ENCODE measurements around the gene GIMAP5. TPM values are rescaled to one million over a fixed set of nuclear protein-coding genes. Genes with fewer than 3 reads are reported as not detected.

The GIMAP5 gene
- total and polyA plus RNA-seq, 2 of the 13 experiments (the other 11 are each of a cell fraction or from before 2014, with no cell fraction given), result not detected

DNA sequence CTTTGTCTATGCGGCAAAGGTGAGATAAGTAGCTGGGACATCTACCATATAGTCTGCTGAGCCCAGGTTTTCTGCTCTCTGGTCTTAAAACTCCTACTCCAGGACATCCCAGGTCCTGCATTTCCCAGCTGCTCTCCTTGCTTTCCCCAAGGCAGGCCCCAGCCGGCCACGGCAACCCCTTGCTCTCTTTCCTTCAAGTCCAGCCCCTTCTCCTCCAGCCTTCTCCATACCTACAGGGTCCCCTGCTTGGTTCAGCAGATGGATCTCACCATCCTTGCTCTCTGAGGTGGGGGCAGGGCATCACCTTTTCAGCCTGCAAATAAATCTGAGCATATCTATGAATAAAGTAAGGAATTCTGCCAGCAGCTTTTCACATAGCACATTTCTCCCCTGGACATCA lies 8.7 kb downstream of the GIMAP5 start:
- no peak for DNase-seq (ENCODE audit: low spot score)
- Histone ChIP-seq H4K20me1 (ENCODE audit: insufficient read depth, low read length) (no peaks in the 10 kb centered on the region), H3K79me2 (ENCODE audit: insufficient read depth, low read length) (no peaks in the 10 kb centered on the region), H3K9ac (ENCODE audit: insufficient read depth, low read depth, low read length) (no peak overlapping the region), H3K4me3 (replicated peaks in 1 of 3; ENCODE audit: insufficient read depth in 1 of 3, low read depth in 2 of 3, low read length in 3 of 3) (no peak overlapping the region), H3K27me3 (ENCODE audit: control insufficient read depth in 1 of 2, insufficient read depth in 2 of 2, low read length in 2 of 2) (peaks cover 0 to 7% of the 10 kb centered on the region in 2 experiments; a peak in 1 of 5 replicates), H3K36me3 (replicated peaks in 1 of 2; ENCODE audit: control insufficient read depth in 1 of 2, insufficient read depth in 2 of 2, low read length in 2 of 2) (no peaks in the 10 kb centered on the region), H3K4me1 (ENCODE audit: insufficient read depth, low read length) (no peaks in the 10 kb centered on the region), H3K9me3 (ENCODE audit: low read length) (no peaks in the 10 kb centered on the region), H2AFZ (ENCODE audit: low read length) (no peak overlapping the region), H3K27ac (ENCODE audit: extremely low read length, insufficient read depth, low read length) (no peak overlapping the region), H3K4me2 (ENCODE audit: low read depth, low read length) (no peak overlapping the region)
- ChIA-PET POLR2A (no interaction called here), CTCF (ENCODE audit: low intra/inter-chr PET ratio, low total read pairs) (no interaction called here)
- intact Hi-C loops (cut with micrococcal nuclease; ENCODE audit: unreplicated experiment), result no loop called here
- TF ChIP-seq ZNF557 (CRISPR knock-in tag; IDR thresholded peaks at IDR 0.05) (no peak), ZNF549 (CRISPR knock-in tag; IDR thresholded peaks at IDR 0.05) (no peak)
- no peak for ATAC-seq
- in situ Hi-C loops (cut with HindIII; ENCODE audit: extremely low pct_ligation_motif_present, low pct_unique_long_range_greater_than_20kb), result no loop called here
- WGBS (ENCODE audit: low lambda C conversion rate), result 50% methylated on average over 3 of the region's 3 CpGs
- no TSS peak for BruUV-seq (replicated peaks)
- FAIRE-seq, result no peak

DNA sequence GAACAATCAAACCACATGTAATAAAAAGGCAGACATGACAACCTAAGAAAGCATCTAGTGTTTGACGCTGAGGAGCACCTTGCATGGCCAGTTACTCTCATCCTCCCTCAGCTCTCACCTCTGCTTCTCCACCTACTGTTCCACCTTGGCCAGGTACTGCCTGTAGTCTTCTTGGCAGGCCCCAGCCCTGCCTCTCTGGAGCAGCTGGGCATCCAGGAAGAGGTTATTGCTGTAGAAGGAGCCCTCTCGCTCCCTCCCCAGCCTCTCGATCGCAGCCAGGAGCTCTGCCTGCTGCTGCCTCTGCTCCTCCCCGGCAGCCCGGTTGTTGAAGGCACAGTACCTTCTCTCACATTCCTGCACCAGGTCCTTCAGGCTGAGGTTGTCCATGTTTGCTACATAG lies 9.7 kb downstream of the GIMAP5 start:
- no peaks in the 10 kb centered on the region for H3K9me3 ChIP-seq (ENCODE audit: low read length)
- no peaks in the 10 kb centered on the region for H3K36me3 ChIP-seq (replicated peaks in 1 of 2; ENCODE audit: control insufficient read depth in 1 of 2, insufficient read depth in 2 of 2, low read length in 2 of 2)
- 42% methylated on average over 4 of the region's 6 CpGs for WGBS (ENCODE audit: low lambda C conversion rate)
- no peak overlapping the region for H3K27ac ChIP-seq (ENCODE audit: extremely low read length, insufficient read depth, low read length)
- no peak overlapping the region for H3K4me3 ChIP-seq (replicated peaks in 1 of 3; ENCODE audit: insufficient read depth in 1 of 3, low read depth in 2 of 3, low read length in 3 of 3)
- ChIA-PET POLR2A (no interaction called here), CTCF (ENCODE audit: low intra/inter-chr PET ratio, low total read pairs) (no interaction called here)
- H3K27me3 ChIP-seq (ENCODE audit: control insufficient read depth in 1 of 2, insufficient read depth in 2 of 2, low read length in 2 of 2), result peaks cover 0 to 7% of the 10 kb centered on the region in 2 experiments; a peak in 1 of 5 replicates
- no peaks in the 10 kb centered on the region for H3K4me1 ChIP-seq (ENCODE audit: insufficient read depth, low read length)
- no TSS peak for BruUV-seq (replicated peaks)
- no peak for FAIRE-seq
- H3K79me2 ChIP-seq (ENCODE audit: insufficient read depth, low read length), result no peaks in the 10 kb centered on the region
- DNase-seq (ENCODE audit: low spot score), result no peak
- H2AFZ ChIP-seq (ENCODE audit: low read length), result no peak overlapping the region
- no peak overlapping the region for H3K9ac ChIP-seq (ENCODE audit: insufficient read depth, low read depth, low read length)
- in situ Hi-C loops (cut with HindIII; ENCODE audit: extremely low pct_ligation_motif_present, low pct_unique_long_range_greater_than_20kb), result no loop called here
- intact Hi-C loops (cut with micrococcal nuclease; ENCODE audit: unreplicated experiment), result no loop called here
- no peak for ATAC-seq
- no peak overlapping the region for H3K4me2 ChIP-seq (ENCODE audit: low read depth, low read length)
- no peaks in the 10 kb centered on the region for H4K20me1 ChIP-seq (ENCODE audit: insufficient read depth, low read length)
- no peak for TF ChIP-seq TSC22D2 (CRISPR knock-in tag; IDR thresholded peaks at IDR 0.05; ENCODE audit: borderline replicate concordance)
- TF ChIP-seq SALL1 (CRISPR knock-in tag; IDR thresholded peaks at IDR 0.05), result no peak
- TF ChIP-seq, protein P1, sequence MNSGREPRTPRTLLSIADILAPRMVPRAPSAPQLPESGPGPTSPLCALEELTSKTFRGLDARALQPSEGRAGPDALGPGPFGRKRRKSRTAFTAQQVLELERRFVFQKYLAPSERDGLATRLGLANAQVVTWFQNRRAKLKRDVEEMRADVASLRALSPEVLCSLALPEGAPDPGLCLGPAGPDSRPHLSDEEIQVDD (CRISPR knock-in tag; IDR thresholded peaks at IDR 0.05; ENCODE audit: borderline replicate concordance), result no peak
- TF ChIP-seq ZNF709 (CRISPR knock-in tag; IDR thresholded peaks at IDR 0.05), result no peak
- TF ChIP-seq, protein P2, sequence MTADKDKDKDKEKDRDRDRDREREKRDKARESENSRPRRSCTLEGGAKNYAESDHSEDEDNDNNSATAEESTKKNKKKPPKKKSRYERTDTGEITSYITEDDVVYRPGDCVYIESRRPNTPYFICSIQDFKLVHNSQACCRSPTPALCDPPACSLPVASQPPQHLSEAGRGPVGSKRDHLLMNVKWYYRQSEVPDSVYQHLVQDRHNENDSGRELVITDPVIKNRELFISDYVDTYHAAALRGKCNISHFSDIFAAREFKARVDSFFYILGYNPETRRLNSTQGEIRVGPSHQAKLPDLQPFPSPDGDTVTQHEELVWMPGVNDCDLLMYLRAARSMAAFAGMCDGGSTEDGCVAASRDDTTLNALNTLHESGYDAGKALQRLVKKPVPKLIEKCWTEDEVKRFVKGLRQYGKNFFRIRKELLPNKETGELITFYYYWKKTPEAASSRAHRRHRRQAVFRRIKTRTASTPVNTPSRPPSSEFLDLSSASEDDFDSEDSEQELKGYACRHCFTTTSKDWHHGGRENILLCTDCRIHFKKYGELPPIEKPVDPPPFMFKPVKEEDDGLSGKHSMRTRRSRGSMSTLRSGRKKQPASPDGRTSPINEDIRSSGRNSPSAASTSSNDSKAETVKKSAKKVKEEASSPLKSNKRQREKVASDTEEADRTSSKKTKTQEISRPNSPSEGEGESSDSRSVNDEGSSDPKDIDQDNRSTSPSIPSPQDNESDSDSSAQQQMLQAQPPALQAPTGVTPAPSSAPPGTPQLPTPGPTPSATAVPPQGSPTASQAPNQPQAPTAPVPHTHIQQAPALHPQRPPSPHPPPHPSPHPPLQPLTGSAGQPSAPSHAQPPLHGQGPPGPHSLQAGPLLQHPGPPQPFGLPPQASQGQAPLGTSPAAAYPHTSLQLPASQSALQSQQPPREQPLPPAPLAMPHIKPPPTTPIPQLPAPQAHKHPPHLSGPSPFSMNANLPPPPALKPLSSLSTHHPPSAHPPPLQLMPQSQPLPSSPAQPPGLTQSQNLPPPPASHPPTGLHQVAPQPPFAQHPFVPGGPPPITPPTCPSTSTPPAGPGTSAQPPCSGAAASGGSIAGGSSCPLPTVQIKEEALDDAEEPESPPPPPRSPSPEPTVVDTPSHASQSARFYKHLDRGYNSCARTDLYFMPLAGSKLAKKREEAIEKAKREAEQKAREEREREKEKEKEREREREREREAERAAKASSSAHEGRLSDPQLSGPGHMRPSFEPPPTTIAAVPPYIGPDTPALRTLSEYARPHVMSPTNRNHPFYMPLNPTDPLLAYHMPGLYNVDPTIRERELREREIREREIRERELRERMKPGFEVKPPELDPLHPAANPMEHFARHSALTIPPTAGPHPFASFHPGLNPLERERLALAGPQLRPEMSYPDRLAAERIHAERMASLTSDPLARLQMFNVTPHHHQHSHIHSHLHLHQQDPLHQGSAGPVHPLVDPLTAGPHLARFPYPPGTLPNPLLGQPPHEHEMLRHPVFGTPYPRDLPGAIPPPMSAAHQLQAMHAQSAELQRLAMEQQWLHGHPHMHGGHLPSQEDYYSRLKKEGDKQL (CRISPR knock-in tag; IDR thresholded peaks at IDR 0.05; ENCODE audit: low read depth), result no peak
- no peak for TF ChIP-seq ZNF570 (CRISPR knock-in tag; IDR thresholded peaks at IDR 0.05; ENCODE audit: borderline replicate concordance)
